IMR-90 (cell line): ENCODE results near the gene RBBP6. TPM values are rescaled to one million over a fixed set of nuclear protein-coding genes. Genes with fewer than 3 reads are reported as not detected.

Experiments used
- ATAC-seq: fragments of 200-7000 bp; cut with Tn5 transposase; 2 replicates; pipeline ENCODE4 v1.9.1; 2020; ENCODE audit warnings: low read depth, mild to moderate bottlenecking, moderate library complexity
- BruUV-seq: library from RNA; stranded (reverse); fragments of 400-500 nt; replicated peaks from 2 replicates; lab custom pipeline; 2021; lab: Mats Ljungman, UMichigan
- CTCF ChIA-PET: fragments of 300-600 bp; formaldehyde crosslinking; extraction: SDS; loops from one replicate; lab custom pipeline; 2021; ENCODE audit warnings: antibody characterized with exemption; lab: Yijun Ruan, JAX
- POLR2A ChIA-PET: fragments of 300-600 bp; sonication (Branson Sonifier 250); formaldehyde crosslinking; loops from one replicate; lab custom pipeline; 2022; ENCODE audit warnings: antibody characterized with exemption; ENCODE audit not compliant: unreplicated experiment; lab: Charles Lee
- DNase-seq: peaks from one replicate; pipeline ENCODE4 v3.0.0; 2013
- H2AFZ ChIP-seq: replicated peaks from 2 replicates; pipeline ENCODE3; 2013; ENCODE audit warnings: low read length, mild to moderate bottlenecking; ENCODE audit not compliant: poor library complexity
- H2AK5ac ChIP-seq: 2 replicates; pipeline ENCODE4 v1.6.1; 2013; ENCODE audit warnings: low read depth, low read length, inconsistent platforms
- H2AK9ac ChIP-seq: replicated peaks from 2 replicates; pipeline ENCODE3; 2013; ENCODE audit warnings: mild to moderate bottlenecking, low read depth, low read length, moderate library complexity; ENCODE audit not compliant: poor library complexity
- H2BK120ac ChIP-seq: 2 replicates; pipeline ENCODE4 v1.6.1; 2013; ENCODE audit warnings: low read depth, low read length, inconsistent platforms
- H2BK15ac ChIP-seq: 3 replicates; pipeline ENCODE4 v1.6.1; 2013; ENCODE audit warnings: low read depth, low read length, inconsistent platforms
- H2BK20ac ChIP-seq: 2 replicates; pipeline ENCODE4 v1.6.1; 2013; ENCODE audit warnings: low read depth, mild to moderate bottlenecking, inconsistent platforms, low read length, moderate library complexity
- H2BK5ac ChIP-seq: 2 replicates; pipeline ENCODE4 v1.6.1; 2013; ENCODE audit warnings: mild to moderate bottlenecking, low read depth, low read length, inconsistent platforms; ENCODE audit not compliant: poor library complexity, severe bottlenecking
- H3K14ac ChIP-seq: replicated peaks from 2 replicates; pipeline ENCODE4 v1.6.1; 2013; ENCODE audit warnings: low read depth, low read length, inconsistent platforms
- H3K18ac ChIP-seq: 2 replicates; pipeline ENCODE4 v1.6.1; 2013; ENCODE audit warnings: low read depth, low read length, control low read depth
- H3K23ac ChIP-seq: 2 replicates; pipeline ENCODE4 v1.6.1; 2013; ENCODE audit warnings: low read depth, low read length, inconsistent platforms
- H3K27ac ChIP-seq: 2 replicates; pipeline ENCODE4 v1.5.1; 2013; ENCODE audit warnings: mild to moderate bottlenecking, control low read depth, low read length; ENCODE audit not compliant: insufficient read depth
- H3K27me3 ChIP-seq: 2 replicates; pipeline ENCODE4 v1.6.1; 2013; ENCODE audit warnings: low read length; ENCODE audit not compliant: control insufficient read depth, insufficient read depth
- H3K36me3 ChIP-seq: 2 replicates; pipeline ENCODE4 v1.6.1; 2013; ENCODE audit warnings: low read length, mixed read lengths; ENCODE audit not compliant: control insufficient read depth, insufficient read depth
- H3K4ac ChIP-seq: 2 replicates; pipeline ENCODE4 v1.6.1; 2013; ENCODE audit warnings: low read depth, low read length, inconsistent platforms
- H3K4me1 ChIP-seq: 2 replicates; pipeline ENCODE4 v1.6.1; 2013; ENCODE audit warnings: low read length, mixed read lengths; ENCODE audit not compliant: control insufficient read depth, insufficient read depth
- H3K4me2 ChIP-seq: 2 replicates; pipeline ENCODE4 v1.6.1; 2013; ENCODE audit warnings: low read depth, mild to moderate bottlenecking, control low read depth, low read length, moderate library complexity
- H3K4me3 ChIP-seq: 2 replicates; pipeline ENCODE4 v1.5.1; 2013; ENCODE audit warnings: low read depth, mild to moderate bottlenecking, control low read depth, low read length, moderate library complexity; ENCODE audit not compliant: insufficient read depth
- H3K56ac ChIP-seq: 2 replicates; pipeline ENCODE4 v1.6.1; 2013; ENCODE audit warnings: low read length, inconsistent platforms; ENCODE audit not compliant: insufficient read depth; ENCODE audit errors: extremely low read depth
- H3K79me1 ChIP-seq, 2 experiments: 2 replicates each; pipeline ENCODE4 v1.6.1; 2013; ENCODE audit warnings: low read length in 2 of 2, inconsistent platforms in 1 of 2, low read depth in 1 of 2
- H3K9ac ChIP-seq: 2 replicates; pipeline ENCODE4 v1.6.1; 2013; ENCODE audit warnings: low read depth, low read length, control low read depth
- H3K9me1 ChIP-seq: 2 replicates; pipeline ENCODE4 v1.6.1; 2013; ENCODE audit warnings: low read length, inconsistent platforms; ENCODE audit not compliant: insufficient read depth
- H3K9me3 ChIP-seq: 2 replicates; pipeline ENCODE4 v1.6.1; 2013; ENCODE audit warnings: low read length; ENCODE audit not compliant: control insufficient read depth, insufficient read depth
- H4K20me1 ChIP-seq: 2 replicates; pipeline ENCODE4 v1.6.1; 2013; ENCODE audit warnings: low read length, inconsistent platforms; ENCODE audit not compliant: insufficient read depth
- H4K5ac ChIP-seq: 2 replicates; pipeline ENCODE4 v1.6.1; 2013; ENCODE audit warnings: mild to moderate bottlenecking, low read depth, low read length, control low read depth
- H4K8ac ChIP-seq, 2 experiments: 2 replicates each; pipeline ENCODE4 v1.6.1; 2013; ENCODE audit warnings: low read depth in 2 of 2, low read length in 2 of 2, control low read depth in 1 of 2, inconsistent platforms in 1 of 2
- H4K91ac ChIP-seq: 2 replicates; pipeline ENCODE4 v1.6.1; 2013; ENCODE audit warnings: low read depth, low read length, inconsistent platforms; ENCODE audit not compliant: insufficient read depth
- BHLHE40 ChIP-seq: fragments of 150-350 bp; IDR thresholded peaks from 2 replicates; pipeline ENCODE4 v1.6.1; 2016; ENCODE audit warnings: mild to moderate bottlenecking, low read depth, low read length
- CEBPB ChIP-seq: IDR thresholded peaks from 2 replicates; pipeline ENCODE4 v1.6.1; 2012; ENCODE audit warnings: low read depth, low read length, improper control_type of control experiment
- CHD1 ChIP-seq: IDR thresholded peaks from 2 replicates; pipeline ENCODE4 v1.6.1; 2012; ENCODE audit warnings: low read depth, low read length, improper control_type of control experiment
- ELK1 ChIP-seq: fragments of 150-350 bp; IDR thresholded peaks from 2 replicates; pipeline ENCODE4 v1.6.1; 2016; ENCODE audit warnings: low read depth, mild to moderate bottlenecking, low read length, moderate library complexity, borderline replicate concordance
- FOS ChIP-seq: fragments of 150-350 bp; IDR thresholded peaks from 2 replicates; pipeline ENCODE4 v1.6.1; 2016; ENCODE audit warnings: low read depth, low read length
- MAFK ChIP-seq: IDR thresholded peaks from 2 replicates; pipeline ENCODE4 v1.6.1; 2012; ENCODE audit warnings: low read depth, low read length, improper control_type of control experiment
- MAZ ChIP-seq: IDR thresholded peaks from 2 replicates; pipeline ENCODE4 v1.6.1; 2012; ENCODE audit warnings: low read depth, mild to moderate bottlenecking, low read length, improper control_type of control experiment, moderate library complexity, borderline replicate concordance
- MXI1 ChIP-seq: IDR thresholded peaks from 2 replicates; pipeline ENCODE4 v1.6.1; 2012; ENCODE audit warnings: low read depth, mild to moderate bottlenecking, low read length, moderate library complexity, borderline replicate concordance
- NFE2L2 ChIP-seq: fragments of 150-350 bp; IDR thresholded peaks from 2 replicates; pipeline ENCODE4 v1.6.1; 2016; ENCODE audit warnings: low read depth, mild to moderate bottlenecking, low read length
- POLR2A ChIP-seq: IDR thresholded peaks from 2 replicates; pipeline ENCODE4 v1.6.1; 2012; ENCODE audit warnings: mild to moderate bottlenecking, low read depth, low read length
- RAD21 ChIP-seq: IDR thresholded peaks from 2 replicates; pipeline ENCODE4 v1.6.1; 2012; ENCODE audit warnings: low read length, improper control_type of control experiment
- RCOR1 ChIP-seq: IDR thresholded peaks from 2 replicates; pipeline ENCODE4 v1.6.1; 2012; ENCODE audit warnings: mild to moderate bottlenecking, low read length, improper control_type of control experiment; ENCODE audit not compliant: insufficient replicate concordance
- RFX5 ChIP-seq: IDR thresholded peaks from 2 replicates; pipeline ENCODE4 v1.8.0; 2012; ENCODE audit warnings: low read depth, mild to moderate bottlenecking, low read length, moderate library complexity
- SMC3 ChIP-seq: fragments of 150-350 bp; IDR thresholded peaks from 2 replicates; pipeline ENCODE4 v1.6.1; 2016; ENCODE audit warnings: low read depth, mild to moderate bottlenecking, antibody characterized with exemption, low read length, moderate library complexity
- WGBS, 2 experiments: methylation state at CpG; one replicate each; pipeline versions ENCODE4 v1.1.5 to v1.1.7; 2013; ENCODE audit warnings: missing lambda C conversion rate in 2 of 2; ENCODE audit not compliant: insufficient read length in 1 of 2; ENCODE audit errors: extremely low coverage in 2 of 2; 5-methylcytosine and 5-hydroxymethylcytosine counted together
- dilution Hi-C: fragments of 300-500 bp; cut with HindIII; formaldehyde crosslinking; loops from one replicate; pipeline ENCODE4 v1.14.3; 2018; ENCODE audit warnings: low sequenced_read_pairs; ENCODE audit not compliant: unreplicated experiment
- in situ Hi-C: fragments of 300-500 bp; cut with MboI; formaldehyde crosslinking; loops from 3 replicates; pipeline ENCODE4 v1.14.3; 2019; ENCODE audit warnings: low sequenced_read_pairs, inconsistent platforms, mixed read lengths
- intact Hi-C: fragments of 100-400 bp; cut with micrococcal nuclease; formaldehyde crosslinking; loops from 2 replicates; pipeline ENCODE4 v1.10.0; 2022
- polyA plus RNA-seq, 3 experiments: library from polyadenylated mRNA; depleted of rRNA; stranded (reverse); fragments of >200 nt; gene quantifications; 2 replicates each; pipeline ENCODE4 v1.2.3, GENCODE V29; 2012; ENCODE audit warnings: low replicate concordance in 1 of 3
- total RNA-seq: library from RNA; depleted of rRNA; stranded (reverse); fragments of >200 nt; gene quantifications from 2 replicates; pipeline ENCODE4 v1.2.3, GENCODE V29; 2012
- TF ChIP-seq, protein P1 (sequence below): conservative IDR thresholded peaks from 2 replicates; pipeline ENCODE4 v1.5.1; 2012; ENCODE audit warnings: mild to moderate bottlenecking, low read depth, low read length, improper control_type of control experiment
- TF ChIP-seq, protein P2 (sequence below): fragments of 150-350 bp; IDR thresholded peaks from 2 replicates; pipeline ENCODE4 v1.6.1; 2017; ENCODE audit warnings: mild to moderate bottlenecking, antibody characterized with exemption, low read length, low read depth

The RBBP6 gene
- total and polyA plus RNA-seq, 2 of the 4 experiments (the other 2 are of a cell fraction) = 7.2 to 17.8 TPM

GRCh38 chr16:24514096-24514495, 25.3 kb upstream of the RBBP6 start:
- Histone ChIP-seq H4K91ac (no peak overlapping the region), H3K27me3 (peaks cover 7% of the 10 kb centered on the region; the same call in 1 of the 2 replicates), H2AK5ac (no peak overlapping the region), H2AK9ac (no peak overlapping the region), H3K14ac (no peak overlapping the region), H3K56ac (no peak overlapping the region), H3K4ac (no peak overlapping the region), H3K18ac (no peak overlapping the region), H4K8ac (no peak overlapping the region), H3K23ac (no peak overlapping the region), H2BK5ac (no peak overlapping the region), H3K36me3 (no peaks in the 10 kb centered on the region), H3K4me3 (no peak overlapping the region), H2AFZ (no peak overlapping the region), H2BK15ac (no peak overlapping the region), H3K9me1 (no peaks in the 10 kb centered on the region), H3K27ac (no peak overlapping the region), H3K79me1 (no peaks in the 10 kb centered on the region), H3K4me1 (no peaks in the 10 kb centered on the region), H4K5ac (no peak overlapping the region), H4K20me1 (no peaks in the 10 kb centered on the region), H2BK20ac (no peak overlapping the region), H3K9me3 (no peaks in the 10 kb centered on the region), H3K9ac (no peak overlapping the region), H3K4me2 (no peak overlapping the region), H2BK120ac (no peak overlapping the region)
- ATAC-seq (no peak), DNase-seq (no peak)
- dilution Hi-C loops (no loop called here), in situ Hi-C loops (loop anchor here (25.0 kb wide), 1 partner anchor 827 kb away; the partner anchor contains the start of gene PLK1), intact Hi-C loops (no loop called here)
- ChIA-PET POLR2A (no interaction called here), CTCF (interaction anchor here (0.6 to 1.4 kb wide), 2 partner anchors 9 to 704 kb away, joined by 3 to 5 read pairs; no protein-coding TSS in a partner anchor)
- 57% methylated on average over 1 of the region's 2 CpGs; no CpG with 5 or more reads in 1 of the 2 experiments for WGBS, 2 experiments
- TF ChIP-seq, protein P1, sequence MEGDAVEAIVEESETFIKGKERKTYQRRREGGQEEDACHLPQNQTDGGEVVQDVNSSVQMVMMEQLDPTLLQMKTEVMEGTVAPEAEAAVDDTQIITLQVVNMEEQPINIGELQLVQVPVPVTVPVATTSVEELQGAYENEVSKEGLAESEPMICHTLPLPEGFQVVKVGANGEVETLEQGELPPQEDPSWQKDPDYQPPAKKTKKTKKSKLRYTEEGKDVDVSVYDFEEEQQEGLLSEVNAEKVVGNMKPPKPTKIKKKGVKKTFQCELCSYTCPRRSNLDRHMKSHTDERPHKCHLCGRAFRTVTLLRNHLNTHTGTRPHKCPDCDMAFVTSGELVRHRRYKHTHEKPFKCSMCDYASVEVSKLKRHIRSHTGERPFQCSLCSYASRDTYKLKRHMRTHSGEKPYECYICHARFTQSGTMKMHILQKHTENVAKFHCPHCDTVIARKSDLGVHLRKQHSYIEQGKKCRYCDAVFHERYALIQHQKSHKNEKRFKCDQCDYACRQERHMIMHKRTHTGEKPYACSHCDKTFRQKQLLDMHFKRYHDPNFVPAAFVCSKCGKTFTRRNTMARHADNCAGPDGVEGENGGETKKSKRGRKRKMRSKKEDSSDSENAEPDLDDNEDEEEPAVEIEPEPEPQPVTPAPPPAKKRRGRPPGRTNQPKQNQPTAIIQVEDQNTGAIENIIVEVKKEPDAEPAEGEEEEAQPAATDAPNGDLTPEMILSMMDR = no peak
- TF ChIP-seq SMC3 (no peak), FOS (no peak), CHD1 (no peak), NFE2L2 (no peak), ELK1 (no peak), POLR2A (no peak), BHLHE40 (no peak), RCOR1 (no peak), MXI1 (no peak), MAZ (no peak), RFX5 (no peak), RAD21 (no peak), CEBPB (no peak), MAFK (no peak)
- TF ChIP-seq, protein P2, sequence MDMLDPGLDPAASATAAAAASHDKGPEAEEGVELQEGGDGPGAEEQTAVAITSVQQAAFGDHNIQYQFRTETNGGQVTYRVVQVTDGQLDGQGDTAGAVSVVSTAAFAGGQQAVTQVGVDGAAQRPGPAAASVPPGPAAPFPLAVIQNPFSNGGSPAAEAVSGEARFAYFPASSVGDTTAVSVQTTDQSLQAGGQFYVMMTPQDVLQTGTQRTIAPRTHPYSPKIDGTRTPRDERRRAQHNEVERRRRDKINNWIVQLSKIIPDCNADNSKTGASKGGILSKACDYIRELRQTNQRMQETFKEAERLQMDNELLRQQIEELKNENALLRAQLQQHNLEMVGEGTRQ = no peak
- no TSS peak for BruUV-seq
